ENCODE data around the gene PRKCE.

DNA sequence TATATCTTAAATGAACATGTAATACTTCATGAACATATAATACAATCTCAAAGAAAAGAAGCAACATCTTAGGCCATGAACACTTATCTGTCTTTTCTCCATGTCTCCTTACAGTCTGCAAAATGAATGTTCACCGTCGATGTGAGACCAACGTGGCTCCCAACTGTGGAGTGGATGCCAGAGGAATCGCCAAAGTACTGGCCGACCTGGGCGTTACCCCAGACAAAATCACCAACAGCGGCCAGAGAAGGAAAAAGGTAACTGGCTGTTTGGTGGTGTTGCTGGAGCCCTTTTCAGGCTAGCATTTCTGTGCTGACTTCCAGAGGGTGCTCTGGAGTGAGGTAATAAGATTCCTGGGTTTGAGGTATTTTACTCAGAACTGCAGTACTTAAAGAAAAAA, 349.8 kb downstream of the PRKCE start:
- no peak for TF ChIP-seq POLR2A (IDR thresholded peaks at IDR 0.05)
- TF ChIP-seq, protein P1, sequence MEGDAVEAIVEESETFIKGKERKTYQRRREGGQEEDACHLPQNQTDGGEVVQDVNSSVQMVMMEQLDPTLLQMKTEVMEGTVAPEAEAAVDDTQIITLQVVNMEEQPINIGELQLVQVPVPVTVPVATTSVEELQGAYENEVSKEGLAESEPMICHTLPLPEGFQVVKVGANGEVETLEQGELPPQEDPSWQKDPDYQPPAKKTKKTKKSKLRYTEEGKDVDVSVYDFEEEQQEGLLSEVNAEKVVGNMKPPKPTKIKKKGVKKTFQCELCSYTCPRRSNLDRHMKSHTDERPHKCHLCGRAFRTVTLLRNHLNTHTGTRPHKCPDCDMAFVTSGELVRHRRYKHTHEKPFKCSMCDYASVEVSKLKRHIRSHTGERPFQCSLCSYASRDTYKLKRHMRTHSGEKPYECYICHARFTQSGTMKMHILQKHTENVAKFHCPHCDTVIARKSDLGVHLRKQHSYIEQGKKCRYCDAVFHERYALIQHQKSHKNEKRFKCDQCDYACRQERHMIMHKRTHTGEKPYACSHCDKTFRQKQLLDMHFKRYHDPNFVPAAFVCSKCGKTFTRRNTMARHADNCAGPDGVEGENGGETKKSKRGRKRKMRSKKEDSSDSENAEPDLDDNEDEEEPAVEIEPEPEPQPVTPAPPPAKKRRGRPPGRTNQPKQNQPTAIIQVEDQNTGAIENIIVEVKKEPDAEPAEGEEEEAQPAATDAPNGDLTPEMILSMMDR (IDR thresholded peaks at IDR 0.05) = no peak
